HG02885 (cell line): ENCODE data around the gene NHLRC4.

Experiments
- ATAC-seq: cut with Tn5 transposase; IDR thresholded peaks from one replicate; pipeline ENCODE4 v1.9.1; 2021; ENCODE audit warnings: mild to moderate bottlenecking; ENCODE audit not compliant: unreplicated experiment, poor library complexity

The NHLRC4 gene

GRCh38 chr16:530111-530817 is 36.5 kb upstream of the NHLRC4 start:
- no peak for ATAC-seq

- no peak for ATAC-seq
Measured at GRCh38 chr16:531494-532125, 35.2 kb upstream of the NHLRC4 start.

- ATAC-seq, result no peak
Measured at GRCh38 chr16:533391-534123, 33.2 kb upstream of the NHLRC4 start.

- no peak for ATAC-seq
Measured at GRCh38 chr16:534135-534534, 32.7 kb upstream of the NHLRC4 start.

- ATAC-seq, result no peak
Measured at GRCh38 chr16:534856-535445, 31.9 kb upstream of the NHLRC4 start.

GRCh38 chr16:535446-536405 is 31.1 kb upstream of the NHLRC4 start:
- no peak for ATAC-seq

- ATAC-seq, result no peak
Measured at GRCh38 chr16:536746-537145, 30.1 kb upstream of the NHLRC4 start.

- no peak for ATAC-seq
Measured at GRCh38 chr16:537415-538335, 29.1 kb upstream of the NHLRC4 start.

GRCh38 chr16:539901-540530 is 26.8 kb upstream of the NHLRC4 start:
- no peak for ATAC-seq

GRCh38 chr16:540645-541340 is 26.0 kb upstream of the NHLRC4 start:
- no peak for ATAC-seq

- no peak for ATAC-seq
Measured at GRCh38 chr16:543301-544164, 23.3 kb upstream of the NHLRC4 start.

GRCh38 chr16:544517-544916 is 22.3 kb upstream of the NHLRC4 start:
- no peak for ATAC-seq

- no peak for ATAC-seq
Measured at GRCh38 chr16:546909-547770, 19.7 kb upstream of the NHLRC4 start.

GRCh38 chr16:548586-548985 is 18.2 kb upstream of the NHLRC4 start:
- ATAC-seq, result no peak

- no peak for ATAC-seq
Measured at GRCh38 chr16:549544-550263, 17.1 kb upstream of the NHLRC4 start.
